Omental fat pad (tissue), 4 donors: ENCODE results near the gene RBL1. TPM values are rescaled to one million over a fixed set of nuclear protein-coding genes. Genes with fewer than 3 reads are reported as not detected.
"Not testable (repeated sequence)": the region's sequence is repeated elsewhere in the genome, so short reads cannot be mapped to it uniquely, and the experiment has no call there.

Source experiments
- ATAC-seq: fragments of 150-250 bp; one replicate; pipeline ENCODE4 v1.9.1; 2016; ENCODE audit warnings: mild to moderate bottlenecking, moderate library complexity; ENCODE audit not compliant: low FRiP score
- DNase-seq: peaks from one replicate; pipeline ENCODE4 v3.0.0-alpha.2; 2019; ENCODE audit warnings: low spot score
- total RNA-seq, 4 donors: library from RNA; depleted of rRNA; stranded (reverse); fragments of >200 nt; gene quantifications; one replicate each; pipeline ENCODE4 v1.1.0, GENCODE V29; 2016
- TF ChIP-seq, protein P1 (sequence below), 3 donors: fragments of 450-650 bp; IDR thresholded peaks; one replicate each; pipeline ENCODE4 v1.5.1; 2016 to 2017; ENCODE audit warnings: antibody characterized with exemption in 3 of 3, mild to moderate bottlenecking in 3 of 3, moderate library complexity in 2 of 3

Gene RBL1
- total RNA-seq, 4 donors from 2014 or later = 2.6 to 8.7 (median 5.3) TPM

DNA sequence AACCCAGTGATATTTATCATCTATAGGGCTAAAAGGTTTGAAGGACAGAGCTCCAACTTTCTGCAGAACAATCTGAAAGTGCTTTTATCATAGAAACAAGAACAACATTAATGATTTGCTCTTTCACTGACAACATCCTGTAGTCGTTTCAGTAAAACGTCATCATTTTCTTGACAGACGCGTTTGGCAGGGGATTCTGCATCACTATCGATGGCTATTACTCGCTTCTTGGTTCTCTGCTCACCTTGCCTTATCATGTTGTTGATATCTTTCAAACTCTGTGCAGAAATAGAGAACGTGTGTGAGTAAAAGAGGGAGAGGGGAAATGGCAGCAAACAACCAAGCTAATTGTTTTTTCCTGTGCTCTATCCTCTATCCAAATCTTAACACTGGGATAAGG is 97.1 kb downstream of the RBL1 start:
- DNase-seq (no peak), ATAC-seq (no peak)
- TF ChIP-seq, protein P1, sequence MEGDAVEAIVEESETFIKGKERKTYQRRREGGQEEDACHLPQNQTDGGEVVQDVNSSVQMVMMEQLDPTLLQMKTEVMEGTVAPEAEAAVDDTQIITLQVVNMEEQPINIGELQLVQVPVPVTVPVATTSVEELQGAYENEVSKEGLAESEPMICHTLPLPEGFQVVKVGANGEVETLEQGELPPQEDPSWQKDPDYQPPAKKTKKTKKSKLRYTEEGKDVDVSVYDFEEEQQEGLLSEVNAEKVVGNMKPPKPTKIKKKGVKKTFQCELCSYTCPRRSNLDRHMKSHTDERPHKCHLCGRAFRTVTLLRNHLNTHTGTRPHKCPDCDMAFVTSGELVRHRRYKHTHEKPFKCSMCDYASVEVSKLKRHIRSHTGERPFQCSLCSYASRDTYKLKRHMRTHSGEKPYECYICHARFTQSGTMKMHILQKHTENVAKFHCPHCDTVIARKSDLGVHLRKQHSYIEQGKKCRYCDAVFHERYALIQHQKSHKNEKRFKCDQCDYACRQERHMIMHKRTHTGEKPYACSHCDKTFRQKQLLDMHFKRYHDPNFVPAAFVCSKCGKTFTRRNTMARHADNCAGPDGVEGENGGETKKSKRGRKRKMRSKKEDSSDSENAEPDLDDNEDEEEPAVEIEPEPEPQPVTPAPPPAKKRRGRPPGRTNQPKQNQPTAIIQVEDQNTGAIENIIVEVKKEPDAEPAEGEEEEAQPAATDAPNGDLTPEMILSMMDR (IDR thresholded peaks at IDR 0.05) = no peak

DNA sequence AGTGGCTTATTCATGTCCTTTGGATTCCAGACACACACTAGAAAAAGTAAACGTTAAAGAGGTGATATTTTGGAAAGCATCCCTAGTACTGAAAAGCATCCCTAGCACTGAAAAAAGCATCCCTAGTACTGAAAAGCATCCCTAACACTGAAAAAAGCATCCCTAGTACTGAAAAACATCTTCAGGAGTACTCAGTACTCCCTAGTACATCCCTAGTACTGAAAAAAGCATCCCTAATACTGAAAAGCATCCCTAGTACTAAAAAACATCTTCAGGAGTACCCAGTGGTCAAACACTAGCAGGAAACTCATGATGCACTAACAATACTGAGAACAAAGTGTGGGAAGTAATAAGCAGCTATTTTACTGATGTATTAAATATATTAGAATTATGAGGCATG is 98.7 kb downstream of the RBL1 start:
- no peak for DNase-seq
- TF ChIP-seq, protein P1 (IDR thresholded peaks at IDR 0.05) = no peak
- no peak for ATAC-seq

DNA sequence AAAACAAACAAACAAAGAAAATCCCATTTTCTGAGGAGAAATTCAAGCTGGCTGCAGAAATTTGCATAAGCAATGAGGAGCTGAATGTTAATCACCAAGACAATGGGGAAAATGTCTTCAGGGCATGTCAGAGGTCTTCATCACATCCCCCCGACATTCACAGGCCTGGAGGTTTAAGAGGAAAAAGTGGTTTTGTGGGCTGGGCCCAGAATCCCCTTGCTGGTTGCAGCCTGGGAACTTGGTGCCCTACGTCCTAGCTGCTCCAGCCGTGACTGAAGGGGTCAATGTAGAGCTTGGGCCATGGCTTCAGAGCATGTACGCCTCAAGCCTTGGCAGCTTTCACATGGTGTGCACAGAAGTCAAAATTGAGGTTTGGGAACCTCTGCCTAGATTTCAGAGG is 101.6 kb downstream of the RBL1 start:
- ATAC-seq, DNase-seq: not testable (repeated sequence)

DNA sequence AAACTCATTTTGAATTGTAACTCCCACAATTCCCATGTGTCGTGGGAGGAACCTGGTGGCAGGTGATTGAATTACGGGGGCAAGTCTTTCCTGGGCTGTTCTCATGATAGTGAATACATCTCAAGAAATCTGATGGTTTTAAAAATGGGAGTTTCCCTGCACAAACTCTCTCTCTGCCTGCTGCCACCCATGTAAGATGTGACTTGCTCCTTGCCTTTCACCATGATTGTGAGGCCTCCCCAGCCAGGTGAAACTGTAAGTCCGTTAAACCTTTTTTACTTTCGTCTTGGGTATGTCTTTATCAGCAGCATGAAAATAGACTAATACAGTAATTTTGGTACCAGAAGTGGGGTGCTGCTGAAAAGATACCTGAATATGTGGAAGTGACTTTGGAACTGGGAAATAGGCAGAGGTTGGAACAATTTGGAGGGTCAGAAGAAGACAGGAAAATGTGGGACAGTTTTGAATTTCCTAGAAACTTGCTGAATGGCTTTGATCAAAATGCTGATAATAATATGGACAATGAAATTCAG is 102.9 kb downstream of the RBL1 start:
- no peak for ATAC-seq
- TF ChIP-seq, protein P1 (IDR thresholded peaks at IDR 0.05) = no peak
- no peak for DNase-seq

DNA sequence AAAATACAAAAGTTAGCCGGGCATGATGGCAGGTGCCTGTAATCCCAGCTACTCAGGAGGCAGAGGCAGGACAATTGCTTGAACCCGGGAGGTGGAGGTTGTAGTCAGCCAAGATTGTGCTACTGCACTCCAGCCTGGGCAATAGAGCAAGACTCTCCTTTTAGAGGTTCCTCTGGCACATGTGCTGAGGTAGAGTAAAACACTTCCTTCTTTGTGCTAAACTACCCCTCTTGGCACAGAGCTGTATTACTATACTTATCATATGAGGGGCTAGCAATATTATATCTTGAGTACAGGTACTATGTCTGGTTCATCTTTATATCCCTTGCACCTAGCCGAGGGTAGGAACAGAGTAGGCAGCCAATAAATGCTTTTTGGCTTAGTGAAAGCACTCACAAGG is 104.1 kb downstream of the RBL1 start:
- TF ChIP-seq, protein P1 (IDR thresholded peaks at IDR 0.05) = no peak
- ATAC-seq (no peak), DNase-seq (no peak)

- TF ChIP-seq, protein P1 (IDR thresholded peaks at IDR 0.05) = no peak
- DNase-seq (no peak), ATAC-seq (no peak)
These were observed 106.0 kb downstream of the RBL1 start for GRCh38 chr20:36989797-36990196.

- DNase-seq (no peak), ATAC-seq (no peak)
- TF ChIP-seq, protein P1 (IDR thresholded peaks at IDR 0.05) = no peak
These were observed 107.3 kb downstream of the RBL1 start for GRCh38 chr20:36988494-36988966.
